DOHH2 (cell line): ENCODE measurements around the gene KDR.

Experiments used
- H3F3A ChIP-seq: fragments of 200-600 bp; sonication (generic), shearing (Covaris generic); 2 replicates; pipeline ENCODE4 v1.6.0; 2016; ENCODE audit warnings: antibody characterized with exemption, mild to moderate bottlenecking; ENCODE audit not compliant: control insufficient read depth, insufficient read depth
- H3K27ac ChIP-seq: fragments of 200-600 bp; sonication (generic); 2 replicates; pipeline ENCODE4 v1.5.1; 2014; ENCODE audit warnings: low read depth, mild to moderate bottlenecking, low read length, moderate library complexity
- H3K27me3 ChIP-seq: fragments of 200-600 bp; sonication (generic); 2 replicates; pipeline ENCODE4 v1.6.1; 2014; ENCODE audit warnings: mild to moderate bottlenecking, low read length, mixed read lengths; ENCODE audit not compliant: control insufficient read depth
- H3K36me3 ChIP-seq: fragments of 200-600 bp; sonication (generic); 2 replicates; pipeline ENCODE4 v1.6.1; 2014; ENCODE audit warnings: mild to moderate bottlenecking, low read length, moderate library complexity, mixed read lengths; ENCODE audit not compliant: control insufficient read depth
- H3K4me1 ChIP-seq: fragments of 200-600 bp; sonication (generic); 2 replicates; pipeline ENCODE4 v1.6.1; 2014; ENCODE audit warnings: mild to moderate bottlenecking, low read length, mixed read lengths; ENCODE audit not compliant: control insufficient read depth
- H3K4me2 ChIP-seq: fragments of 200-600 bp; sonication (generic); 2 replicates; pipeline ENCODE4 v1.6.0; 2014; ENCODE audit warnings: mild to moderate bottlenecking, low read length, moderate library complexity
- H3K4me3 ChIP-seq: fragments of 200-600 bp; sonication (generic); 2 replicates; pipeline ENCODE4 v1.5.1; 2014; ENCODE audit warnings: mild to moderate bottlenecking, low read length, mixed read lengths
- H3K79me2 ChIP-seq: fragments of 200-600 bp; sonication (generic); 2 replicates; pipeline ENCODE4 v1.6.1; 2014; ENCODE audit warnings: mild to moderate bottlenecking, low read length, mixed read lengths; ENCODE audit not compliant: control insufficient read depth
- H3K9me2 ChIP-seq: fragments of 200-600 bp; sonication (generic); replicated peaks from 2 replicates; pipeline ENCODE4 v1.6.1; 2014; ENCODE audit warnings: mild to moderate bottlenecking, low read length, mixed read lengths; ENCODE audit not compliant: control insufficient read depth
- H3K9me3 ChIP-seq: fragments of 200-600 bp; sonication (generic); 2 replicates; pipeline ENCODE4 v1.6.1; 2014; ENCODE audit warnings: antibody characterized with exemption, low read length, mixed read lengths; ENCODE audit not compliant: control insufficient read depth, insufficient read depth
- H4K20me1 ChIP-seq: fragments of 200-600 bp; sonication (generic); 2 replicates; pipeline ENCODE4 v1.6.0; 2014; ENCODE audit warnings: low read depth, mild to moderate bottlenecking, antibody characterized with exemption, low read length, moderate library complexity; ENCODE audit not compliant: control insufficient read depth, insufficient read depth
- CTCF ChIP-seq: fragments of 200-600 bp; sonication (generic); IDR thresholded peaks from one replicate; pipeline ENCODE4 v1.5.1; 2014; ENCODE audit warnings: antibody characterized with exemption, mild to moderate bottlenecking, low read depth, low read length; ENCODE audit not compliant: poor library complexity, severe bottlenecking
- EZH2phosphoT487 ChIP-seq: fragments of 200-600 bp; sonication (generic); IDR thresholded peaks from 2 replicates; pipeline ENCODE4 v1.6.1; 2017; ENCODE audit warnings: borderline replicate concordance, mild to moderate bottlenecking, antibody characterized with exemption, low read length, moderate library complexity, mixed read lengths

KDR gene

GRCh38 chr4:55036405-55036804 is 89.0 kb downstream of the KDR start:
- no peaks in the 10 kb centered on the region for H3K79me2 ChIP-seq
- H3K27ac ChIP-seq, result no peak overlapping the region
- no peaks in the 10 kb centered on the region for H3K4me1 ChIP-seq
- no peaks in the 10 kb centered on the region for H4K20me1 ChIP-seq
- no peak overlapping the region for H3K4me2 ChIP-seq
- H3K9me3 ChIP-seq, result no peaks in the 10 kb centered on the region
- TF ChIP-seq EZH2phosphoT487 (no peak), CTCF (no peak)
- H3K9me2 ChIP-seq, result no peaks in the 10 kb centered on the region; the same call in 1 of the 2 replicates
- no peaks in the 10 kb centered on the region for H3K36me3 ChIP-seq
- H3F3A ChIP-seq, result no peaks in the 10 kb centered on the region
- H3K4me3 ChIP-seq, result no peak overlapping the region
- H3K27me3 ChIP-seq, result no peaks in the 10 kb centered on the region

- Histone ChIP-seq H3K4me1 (no peaks in the 10 kb centered on the region), H3K79me2 (no peaks in the 10 kb centered on the region), H3K27me3 (no peaks in the 10 kb centered on the region), H3K36me3 (no peaks in the 10 kb centered on the region), H3K9me3 (no peaks in the 10 kb centered on the region), H3K27ac (no peak overlapping the region), H3K4me3 (no peak overlapping the region), H3K4me2 (no peak overlapping the region), H4K20me1 (no peaks in the 10 kb centered on the region), H3K9me2 (no peaks in the 10 kb centered on the region; the same call in 1 of the 2 replicates), H3F3A (no peaks in the 10 kb centered on the region)
- TF ChIP-seq EZH2phosphoT487, result no peak
- no peak for TF ChIP-seq CTCF
Observed at GRCh38 chr4:55035892-55036291, 89.5 kb downstream of the KDR start.

GRCh38 chr4:55033296-55033695 is 92.1 kb downstream of the KDR start:
- Histone ChIP-seq H3K4me2 (no peak overlapping the region), H3K4me1 (no peaks in the 10 kb centered on the region), H3K27ac (no peak overlapping the region), H3K79me2 (no peaks in the 10 kb centered on the region), H3K4me3 (no peak overlapping the region), H3F3A (no peaks in the 10 kb centered on the region), H3K9me3 (no peaks in the 10 kb centered on the region), H3K27me3 (no peaks in the 10 kb centered on the region), H4K20me1 (no peaks in the 10 kb centered on the region), H3K9me2 (no peaks in the 10 kb centered on the region; the same call in 1 of the 2 replicates), H3K36me3 (no peaks in the 10 kb centered on the region)
- TF ChIP-seq CTCF (no peak), EZH2phosphoT487 (no peak)
